Measurements from ENCODE around the gene RTP2.

RTP2 gene

GRCh38 chr3:187744169-187745151, 42.1 kb upstream of the RTP2 start (continued):
- no peak for TF ChIP-seq ZNF518A (tag by site-specific recombination; conservative IDR thresholded peaks at IDR 0.05; ENCODE audit: low read depth)
- no peak for TF ChIP-seq BCL6B (tag by site-specific recombination; IDR thresholded peaks at IDR 0.05)
- TF ChIP-seq REPIN1 (tag by site-specific recombination; IDR thresholded peaks at IDR 0.05; ENCODE audit: low read depth), result 0 out of 2 replicates have a peak, but pooled peaks have one; percentile 86
- TF ChIP-seq ZNF670 (tag by site-specific recombination; IDR thresholded peaks at IDR 0.05; ENCODE audit: low read depth), result no peak
- TF ChIP-seq GLI4 (tag by site-specific recombination; IDR thresholded peaks at IDR 0.05), result no peak
- no peak for TF ChIP-seq KLF17 (tag by site-specific recombination; IDR thresholded peaks at IDR 0.05)
- TF ChIP-seq SCRT1 (tag by site-specific recombination; IDR thresholded peaks at IDR 0.05; ENCODE audit: borderline replicate concordance), result no peak
- TF ChIP-seq ZNF558 (tag by site-specific recombination; IDR thresholded peaks at IDR 0.05), result no peak
- TF ChIP-seq ZNF600 (tag by site-specific recombination; IDR thresholded peaks at IDR 0.05), result peak; percentile 53; the same call in 1 of the 2 replicates
- no peak for TF ChIP-seq ZNF155 (tag by site-specific recombination; IDR thresholded peaks at IDR 0.05)
- TF ChIP-seq ZNF214 (tag by site-specific recombination; IDR thresholded peaks at IDR 0.05; ENCODE audit: borderline replicate concordance), result no peak
- TF ChIP-seq ZNF146 (tag by site-specific recombination; IDR thresholded peaks at IDR 0.05), result no peak
- no peak for TF ChIP-seq ZNF555 (tag by site-specific recombination; conservative IDR thresholded peaks at IDR 0.05)
- TF ChIP-seq ZNF366 (tag by site-specific recombination; conservative IDR thresholded peaks at IDR 0.05), result peak; percentile 84
- TF ChIP-seq ZNF658 (tag by site-specific recombination; IDR thresholded peaks at IDR 0.05), result no peak
- TF ChIP-seq ZIC2 (tag by site-specific recombination; IDR thresholded peaks at IDR 0.05), result no peak
- peak; percentile 23; the same call in 1 of the 2 replicates for TF ChIP-seq ZNF2 (tag by site-specific recombination; IDR thresholded peaks at IDR 0.05)
- 0 out of 2 replicates have a peak, but pooled peaks have one; percentile 23 for TF ChIP-seq HIC1 (tag by site-specific recombination; IDR thresholded peaks at IDR 0.05)
- no peak for TF ChIP-seq ZNF645 (tag by site-specific recombination; IDR thresholded peaks at IDR 0.05)
- TF ChIP-seq ZNF747 (tag by site-specific recombination; IDR thresholded peaks at IDR 0.05), result no peak
- TF ChIP-seq GLIS2 (tag by site-specific recombination; IDR thresholded peaks at IDR 0.05), result peak; percentile 90
- TF ChIP-seq ZNF837 (tag by site-specific recombination; IDR thresholded peaks at IDR 0.05), result no peak
- TF ChIP-seq ZNF335 (tag by site-specific recombination; conservative IDR thresholded peaks at IDR 0.05), result peak; percentile 47; the same call in 1 of the 2 replicates
- TF ChIP-seq ZNF398 (tag by site-specific recombination; IDR thresholded peaks at IDR 0.05), result no peak
- peak; percentile 51; the same call in 1 of the 2 replicates for TF ChIP-seq ZBTB7A (tag by site-specific recombination; IDR thresholded peaks at IDR 0.05; ENCODE audit: low read depth)
